Upper lobe of left lung (tissue), 4 donors: ENCODE data around the gene FAM222A.

Experiments used
- POLR2A ChIP-seq, 4 donors: fragments of 450-650 bp; IDR thresholded peaks; one replicate each; pipeline ENCODE4 v1.5.1; 2016 to 2017; ENCODE audit warnings: antibody characterized with exemption in 4 of 4, mild to moderate bottlenecking in 2 of 4
- TF ChIP-seq, protein P1 (sequence below), 6 experiments: fragments of 450-650 bp in 4 of 6; fragments of 200-600 bp in 2 of 6; sonication (generic) in 2 of 6; IDR thresholded peaks; one replicate each; pipeline ENCODE4 v1.5.1; 2016 to 2019; ENCODE audit warnings: antibody characterized with exemption in 6 of 6

DNA sequence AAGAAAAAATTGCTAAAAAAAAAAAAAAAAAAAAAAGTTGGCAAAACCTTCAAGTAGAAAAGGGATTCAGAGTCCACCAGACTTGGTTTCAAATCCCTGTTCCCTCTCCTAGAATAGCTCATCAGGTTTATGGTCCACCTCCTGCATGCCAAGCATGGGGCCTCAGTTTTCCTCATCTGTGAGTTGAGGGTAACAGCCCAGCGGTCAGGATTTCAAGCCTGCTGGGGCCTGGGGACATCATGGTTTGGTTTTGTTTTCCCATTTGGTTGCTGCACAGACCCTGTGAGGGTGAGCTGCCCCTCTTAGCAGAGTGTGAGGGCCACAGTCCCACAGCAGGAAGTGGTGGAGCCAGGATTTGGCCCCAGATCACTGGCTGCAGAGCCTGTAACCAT lies 12.5 kb downstream of the FAM222A start:
- no peak for TF ChIP-seq POLR2A (IDR thresholded peaks at IDR 0.05)
- TF ChIP-seq, protein P1, sequence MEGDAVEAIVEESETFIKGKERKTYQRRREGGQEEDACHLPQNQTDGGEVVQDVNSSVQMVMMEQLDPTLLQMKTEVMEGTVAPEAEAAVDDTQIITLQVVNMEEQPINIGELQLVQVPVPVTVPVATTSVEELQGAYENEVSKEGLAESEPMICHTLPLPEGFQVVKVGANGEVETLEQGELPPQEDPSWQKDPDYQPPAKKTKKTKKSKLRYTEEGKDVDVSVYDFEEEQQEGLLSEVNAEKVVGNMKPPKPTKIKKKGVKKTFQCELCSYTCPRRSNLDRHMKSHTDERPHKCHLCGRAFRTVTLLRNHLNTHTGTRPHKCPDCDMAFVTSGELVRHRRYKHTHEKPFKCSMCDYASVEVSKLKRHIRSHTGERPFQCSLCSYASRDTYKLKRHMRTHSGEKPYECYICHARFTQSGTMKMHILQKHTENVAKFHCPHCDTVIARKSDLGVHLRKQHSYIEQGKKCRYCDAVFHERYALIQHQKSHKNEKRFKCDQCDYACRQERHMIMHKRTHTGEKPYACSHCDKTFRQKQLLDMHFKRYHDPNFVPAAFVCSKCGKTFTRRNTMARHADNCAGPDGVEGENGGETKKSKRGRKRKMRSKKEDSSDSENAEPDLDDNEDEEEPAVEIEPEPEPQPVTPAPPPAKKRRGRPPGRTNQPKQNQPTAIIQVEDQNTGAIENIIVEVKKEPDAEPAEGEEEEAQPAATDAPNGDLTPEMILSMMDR (IDR thresholded peaks at IDR 0.05) = no peak
